K562 (cell line): ENCODE measurements around the gene HMGN1. TPM values are rescaled to one million over a fixed set of nuclear protein-coding genes. Genes with fewer than 3 reads are reported as not detected.

ENCODE experiments used
- ATAC-seq: fragments of 200-7000 bp; cut with Tn5 transposase; 3 replicates; pipeline ENCODE4 v1.9.1; 2020; ENCODE audit warnings: moderate library complexity
- BruUV-seq: library from RNA; stranded (reverse); fragments of 400-500 nt; replicated peaks from 2 replicates; lab custom pipeline; 2021; lab: Mats Ljungman, UMichigan
- CTCF ChIA-PET: fragments of 300-600 bp; formaldehyde crosslinking; extraction: SDS; loops from one replicate; lab custom pipeline; 2021; ENCODE audit warnings: low intra/inter-chr PET ratio; lab: Yijun Ruan, JAX
- POLR2A ChIA-PET: fragments of 300-600, 350-650 bp; sonication (Branson Sonifier 250); formaldehyde crosslinking; extraction: SDS; loops from one replicate; lab custom pipeline; 2021; ENCODE audit warnings: antibody characterized with exemption, inconsistent platforms; lab: Yijun Ruan, JAX
- DNase-seq, 4 experiments: peaks; one replicate each; pipeline versions ENCODE4 v3.0.0 to v3.0.0-alpha.2; 2011 to 2018; ENCODE audit warnings: low spot score in 3 of 4, mixed read lengths in 3 of 4; ENCODE audit errors: extremely low read depth in 1 of 4
- FAIRE-seq: peaks from 2 replicates; lab custom pipeline; 2011; peaks lifted over from hg19 to GRCh38; lab: Jason Lieb, UNC
- H2AFZ ChIP-seq: 2 replicates; pipeline ENCODE4 v1.6.0; 2011; ENCODE audit warnings: low read depth, low read length, control low read depth, inconsistent platforms
- H3K27ac ChIP-seq: fragments of 200-600 bp; 3 replicates; pipeline ENCODE4 v1.8.0; 2011; ENCODE audit warnings: low read depth, mild to moderate bottlenecking, control low read depth, inconsistent platforms, low read length, moderate library complexity, mixed read lengths; ENCODE audit errors: extremely low read depth
- H3K27me3 ChIP-seq, 2 experiments: fragments of 300-600 bp in 1 of 2; 2 replicates in 1 of 2; 3 replicates in 1 of 2; pipeline versions ENCODE4 v1.6.0 to v1.8.0; 2011; ENCODE audit warnings: inconsistent platforms in 2 of 2, low read length in 2 of 2, mild to moderate bottlenecking in 1 of 2, mixed read lengths in 1 of 2, moderate library complexity in 1 of 2; ENCODE audit not compliant: control insufficient read depth in 2 of 2, insufficient read depth in 2 of 2
- H3K36me3 ChIP-seq: fragments of 300-600 bp; 3 replicates; pipeline ENCODE4 v1.8.0; 2011; ENCODE audit warnings: mild to moderate bottlenecking, low read length, inconsistent platforms; ENCODE audit not compliant: control insufficient read depth, insufficient read depth
- H3K4me1 ChIP-seq, 2 experiments: fragments of 200-600 bp in 1 of 2; replicated peaks in 1 of 2; 2 replicates in 1 of 2; 3 replicates in 1 of 2; pipeline versions ENCODE4 v1.5.1 to v1.8.0; 2011; ENCODE audit warnings: inconsistent platforms in 2 of 2, low read length in 2 of 2, mild to moderate bottlenecking in 1 of 2, mixed read lengths in 1 of 2, moderate library complexity in 1 of 2; ENCODE audit not compliant: control insufficient read depth in 2 of 2, insufficient read depth in 2 of 2
- H3K4me2 ChIP-seq: 2 replicates; pipeline ENCODE4 v1.6.1; 2011; ENCODE audit warnings: low read length, control low read depth, inconsistent platforms, mixed read lengths; ENCODE audit not compliant: insufficient read depth
- H3K4me3 ChIP-seq: fragments of 200-600 bp; sonication (generic), shearing (Covaris generic); 2 replicates; pipeline ENCODE4 v1.5.1; 2016; ENCODE audit warnings: control low read depth, inconsistent platforms
- H3K79me2 ChIP-seq: fragments of 200-600 bp; 3 replicates; pipeline ENCODE4 v1.8.0; 2011; ENCODE audit warnings: low read length, inconsistent platforms; ENCODE audit not compliant: control insufficient read depth, insufficient read depth
- H3K9ac ChIP-seq, 2 experiments: 2 replicates each; pipeline versions ENCODE4 v1.6.0 to v1.6.1; 2011; ENCODE audit warnings: low read depth in 2 of 2, low read length in 2 of 2, control low read depth in 1 of 2, inconsistent platforms in 1 of 2, mild to moderate bottlenecking in 1 of 2, mixed read lengths in 1 of 2; ENCODE audit not compliant: insufficient read depth in 1 of 2
- H3K9me1 ChIP-seq: one replicate; pipeline ENCODE4 v1.6.0; 2011; ENCODE audit warnings: inconsistent platforms, mild to moderate bottlenecking, low read length, moderate library complexity; ENCODE audit not compliant: control insufficient read depth, insufficient read depth
- H3K9me3 ChIP-seq: replicated peaks from 2 replicates; pipeline ENCODE4 v1.5.1; 2011; ENCODE audit warnings: low read depth, low read length, inconsistent platforms; ENCODE audit not compliant: control insufficient read depth, insufficient read depth
- H4K20me1 ChIP-seq: replicated peaks from 2 replicates; pipeline ENCODE4 v1.6.1; 2011; ENCODE audit warnings: low read length, inconsistent platforms, mixed read lengths; ENCODE audit not compliant: control insufficient read depth, insufficient read depth
- ATF3 ChIP-seq, 2 experiments: fragments of 450-650 bp in 1 of 2; sonication (generic) in 1 of 2; formaldehyde crosslinking in 1 of 2; IDR thresholded peaks in 1 of 2; conservative IDR thresholded peaks in 1 of 2; 2 replicates each; pipeline versions ENCODE4 v1.6.1 to v1.8.1; 2016 to 2023; ENCODE audit warnings: mild to moderate bottlenecking in 2 of 2, moderate library complexity in 2 of 2, inconsistent platforms in 1 of 2, missing genetic modification reagents in 1 of 2
- CREM ChIP-seq: IDR thresholded peaks from 2 replicates; pipeline ENCODE4 v1.6.1; 2014; ENCODE audit warnings: antibody characterized with exemption, low read depth
- ELF4 ChIP-seq: fragments of 450-650 bp; formaldehyde crosslinking; IDR thresholded peaks from 2 replicates; pipeline ENCODE4 v1.4.0; 2022; ENCODE audit warnings: missing genetic modification characterization
- HIVEP1 ChIP-seq: fragments of 250-450 bp; sonication (Bioruptor Pico); IDR thresholded peaks from 2 replicates; pipeline ENCODE4 v1.4.0; 2020; ENCODE audit warnings: mild to moderate bottlenecking
- NBN ChIP-seq: fragments of 450-650 bp; IDR thresholded peaks from 2 replicates; pipeline ENCODE4 v1.6.1; 2016; ENCODE audit warnings: low read depth, mild to moderate bottlenecking
- NEUROD1 ChIP-seq: fragments of 150-350 bp; IDR thresholded peaks from 2 replicates; pipeline ENCODE4 v1.6.1; 2014; ENCODE audit warnings: borderline replicate concordance, low read length, low read depth; ENCODE audit not compliant: partially characterized antibody
- PCBP2 ChIP-seq: fragments of 200-400 bp; formaldehyde crosslinking; IDR thresholded peaks from 2 replicates; pipeline ENCODE4 v1.6.1; 2018; ENCODE audit warnings: low read length, low read depth, mild to moderate bottlenecking, moderate library complexity; ENCODE audit not compliant: poor library complexity, severe bottlenecking
- POLR2AphosphoS5 ChIP-seq: IDR thresholded peaks from 2 replicates; pipeline ENCODE4 v1.6.1; 2011; ENCODE audit warnings: mild to moderate bottlenecking, low read depth, low read length, moderate library complexity; ENCODE audit not compliant: control insufficient read depth, insufficient read depth
- RHOXF2B ChIP-seq: fragments of 250-450 bp; sonication (Bioruptor Pico); conservative IDR thresholded peaks from 2 replicates; pipeline ENCODE4 v1.5.1; 2021
- SP1 ChIP-seq: sonication (generic); formaldehyde crosslinking; IDR thresholded peaks from 2 replicates; pipeline ENCODE4 v1.8.1; 2022; ENCODE audit warnings: mild to moderate bottlenecking, missing genetic modification reagents
- TBP ChIP-seq: optimal IDR thresholded peaks from 2 replicates; pipeline ENCODE3; 2011; ENCODE audit warnings: low read depth, low read length, improper control_type of control experiment
- ZC3H4 ChIP-seq: sonication (generic); formaldehyde crosslinking; IDR thresholded peaks from 2 replicates; pipeline ENCODE4 v1.9.0; 2021; ENCODE audit warnings: missing genetic modification reagents, borderline replicate concordance
- ZFP1 ChIP-seq: fragments of 450-650 bp; formaldehyde crosslinking; IDR thresholded peaks from 2 replicates; pipeline ENCODE4 v1.4.0; 2020; ENCODE audit warnings: mild to moderate bottlenecking, mixed read lengths
- ZNF165 ChIP-seq: fragments of 250-450 bp; sonication (Bioruptor Pico); IDR thresholded peaks from 2 replicates; pipeline ENCODE4 v1.4.0; 2020; ENCODE audit warnings: borderline replicate concordance
- WGBS: fragments of 100-300 bp; shearing (Covaris generic); methylation state at CpG from one replicate; pipeline ENCODE4 v1.1.6; 2016; ENCODE audit warnings: low coverage, mixed read lengths; ENCODE audit not compliant: insufficient coverage; ENCODE audit errors: missing lambda C conversion rate; 5-methylcytosine and 5-hydroxymethylcytosine counted together
- in situ Hi-C: fragments of 300-500 bp; cut with MboI; formaldehyde crosslinking; loops from 4 replicates; pipeline ENCODE4 v1.15.0; 2018; ENCODE audit warnings: inconsistent platforms, mixed read lengths
- intact Hi-C: fragments of 100-400 bp; cut with micrococcal nuclease; formaldehyde crosslinking; loops from 2 replicates; pipeline ENCODE4 v1.14.2; 2022
- polyA plus RNA-seq, 8 experiments: library from polyadenylated mRNA; depleted of rRNA in 4 of 8; stranded (reverse) in 5 of 8; unstranded in 3 of 8; fragments of >200 nt; fragmentation: Nextera tagmentation in 2 of 8; fragmentation: Illumina TruSeq in 1 of 8; extraction: Ambion mirVana in 2 of 8; extraction: Trizol in 1 of 8; gene quantifications; 2 replicates each; pipeline versions ENCODE4 v1.2.1 to v1.2.3, GENCODE V29; 2011 to 2014; ENCODE audit warnings: inconsistent platforms in 1 of 8, missing spikeins in 1 of 8
- total RNA-seq, 7 experiments: library from RNA; depleted of rRNA in 6 of 7; stranded (reverse); fragments of >200 nt in 6 of 7; fragmentation: Illumina TruSeq in 2 of 7; extraction: Trizol in 2 of 7; gene quantifications; 2 replicates each; pipeline versions ENCODE4 v1.2.1 to v1.2.3, GENCODE V29; 2011 to 2021; ENCODE audit warnings: low replicate concordance in 1 of 7
- TF ChIP-seq, protein P1 (sequence below): fragments of 200-400 bp; formaldehyde crosslinking; IDR thresholded peaks from 2 replicates; pipeline ENCODE4 v1.6.1; 2017; ENCODE audit warnings: mild to moderate bottlenecking, low read depth, low read length, moderate library complexity
- TF ChIP-seq, protein P2 (sequence below): fragments of 450-650 bp; formaldehyde crosslinking; IDR thresholded peaks from 2 replicates; pipeline ENCODE4 v1.4.0; 2022; ENCODE audit warnings: mild to moderate bottlenecking, moderate library complexity

Gene HMGN1
- total and polyA plus RNA-seq, 9 of the 15 experiments (the other 6 are each of a cell fraction or from before 2014, with no cell fraction given) = 124 to 626 (median 498) TPM

DNA sequence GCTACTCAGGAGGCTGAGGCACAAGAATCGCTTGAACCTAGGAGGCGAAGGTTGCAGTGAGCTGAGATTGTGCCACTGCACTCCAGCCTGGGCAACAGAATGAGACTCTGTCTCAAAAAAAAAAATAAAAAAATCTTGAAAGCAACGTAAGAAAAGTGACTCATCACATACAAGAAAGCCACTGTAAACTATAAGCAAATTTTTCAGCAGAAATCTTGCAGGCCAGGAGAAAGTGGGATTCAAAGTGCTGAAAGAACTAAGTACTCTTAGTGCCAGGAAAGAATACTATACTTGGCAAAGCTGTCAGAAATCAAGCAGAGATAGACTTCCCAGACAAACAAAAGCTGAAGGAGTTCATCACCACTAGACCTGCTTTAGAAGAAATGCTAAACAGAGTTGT, 4.4 kb upstream of the HMGN1 start (continued):
- TF ChIP-seq ATF3 (IDR thresholded peaks at IDR 0.05) (peak; percentile 57), ATF3 (CRISPR knock-in tag; conservative IDR thresholded peaks at IDR 0.05) (no peak), NEUROD1 (no peak)

- H3K27me3 ChIP-seq = no peaks in the 10 kb centered on the region
- peak; percentile 52 for FAIRE-seq
- peaks cover 5 to 26% of the 10 kb centered on the region in 2 experiments for H3K4me1 ChIP-seq
- peaks cover 10% of the 10 kb centered on the region for H4K20me1 ChIP-seq
- 8% methylated on average over 19 of the region's 19 CpGs for WGBS
- in situ Hi-C loops (no loop called here), intact Hi-C loops (no loop called here)
- H3K9me3 ChIP-seq = no peaks in the 10 kb centered on the region
- H3K9ac ChIP-seq = peak overlapping the region; percentile 81 to 86
- H3K27ac ChIP-seq = peak overlapping the region; percentile 94
- peak in 1 of 4 experiments; percentile 46 for DNase-seq
- TSS peak; percentile 85 for BruUV-seq
- H3K4me3 ChIP-seq = peak overlapping the region; percentile 68
- CTCF ChIA-PET = no interaction called here
- H3K36me3 ChIP-seq = peaks cover 29% of the 10 kb centered on the region
- H3K9me1 ChIP-seq = peaks cover 4% of the 10 kb centered on the region
- peaks cover 51% of the 10 kb centered on the region for H3K79me2 ChIP-seq
- no peak for ATAC-seq
- POLR2A ChIA-PET = interaction anchor here (0.6 to 7.7 kb wide), 11 partner anchors 10 to 95 kb away, joined by 3 to 73 read pairs (median 13); partner anchors contain the start of gene BRWD1
- peak overlapping the region; percentile 94 for H3K4me2 ChIP-seq
- H2AFZ ChIP-seq = peak overlapping the region; percentile 83
- TF ChIP-seq ZFP1 (CRISPR knock-in tag) (no peak), POLR2AphosphoS5 (no peak), HIVEP1 (CRISPR knock-in tag) (no peak), PCBP2 (no peak), TBP (peak; percentile 25), NBN (no peak), CREM (no peak), ELF4 (CRISPR knock-in tag) (0 out of 2 replicates have a peak, but pooled peaks have one; percentile 51), SP1 (0 out of 2 replicates have a peak, but pooled peaks have one; percentile 35), RHOXF2B (CRISPR knock-in tag) (no peak), ZC3H4 (CRISPR knock-in tag) (no peak), ZNF165 (CRISPR knock-in tag) (no peak)
- TF ChIP-seq, protein P1, sequence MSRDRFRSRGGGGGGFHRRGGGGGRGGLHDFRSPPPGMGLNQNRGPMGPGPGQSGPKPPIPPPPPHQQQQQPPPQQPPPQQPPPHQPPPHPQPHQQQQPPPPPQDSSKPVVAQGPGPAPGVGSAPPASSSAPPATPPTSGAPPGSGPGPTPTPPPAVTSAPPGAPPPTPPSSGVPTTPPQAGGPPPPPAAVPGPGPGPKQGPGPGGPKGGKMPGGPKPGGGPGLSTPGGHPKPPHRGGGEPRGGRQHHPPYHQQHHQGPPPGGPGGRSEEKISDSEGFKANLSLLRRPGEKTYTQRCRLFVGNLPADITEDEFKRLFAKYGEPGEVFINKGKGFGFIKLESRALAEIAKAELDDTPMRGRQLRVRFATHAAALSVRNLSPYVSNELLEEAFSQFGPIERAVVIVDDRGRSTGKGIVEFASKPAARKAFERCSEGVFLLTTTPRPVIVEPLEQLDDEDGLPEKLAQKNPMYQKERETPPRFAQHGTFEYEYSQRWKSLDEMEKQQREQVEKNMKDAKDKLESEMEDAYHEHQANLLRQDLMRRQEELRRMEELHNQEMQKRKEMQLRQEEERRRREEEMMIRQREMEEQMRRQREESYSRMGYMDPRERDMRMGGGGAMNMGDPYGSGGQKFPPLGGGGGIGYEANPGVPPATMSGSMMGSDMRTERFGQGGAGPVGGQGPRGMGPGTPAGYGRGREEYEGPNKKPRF = no peak
- TF ChIP-seq, protein P2, sequence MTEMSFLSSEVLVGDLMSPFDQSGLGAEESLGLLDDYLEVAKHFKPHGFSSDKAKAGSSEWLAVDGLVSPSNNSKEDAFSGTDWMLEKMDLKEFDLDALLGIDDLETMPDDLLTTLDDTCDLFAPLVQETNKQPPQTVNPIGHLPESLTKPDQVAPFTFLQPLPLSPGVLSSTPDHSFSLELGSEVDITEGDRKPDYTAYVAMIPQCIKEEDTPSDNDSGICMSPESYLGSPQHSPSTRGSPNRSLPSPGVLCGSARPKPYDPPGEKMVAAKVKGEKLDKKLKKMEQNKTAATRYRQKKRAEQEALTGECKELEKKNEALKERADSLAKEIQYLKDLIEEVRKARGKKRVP (CRISPR knock-in tag) = 0 out of 2 replicates have a peak, but pooled peaks have one; percentile 34
Measured at GRCh38 chr21:39350094-39351005, 1.5 kb upstream of the HMGN1 start.
